ENCODE data around the gene SORCS2. TPM values are rescaled to one million over a fixed set of nuclear protein-coding genes. Genes with fewer than 3 reads are reported as not detected.

SORCS2 gene
- total RNA-seq, 1 experiment from 2014 or later, result not detected

DNA sequence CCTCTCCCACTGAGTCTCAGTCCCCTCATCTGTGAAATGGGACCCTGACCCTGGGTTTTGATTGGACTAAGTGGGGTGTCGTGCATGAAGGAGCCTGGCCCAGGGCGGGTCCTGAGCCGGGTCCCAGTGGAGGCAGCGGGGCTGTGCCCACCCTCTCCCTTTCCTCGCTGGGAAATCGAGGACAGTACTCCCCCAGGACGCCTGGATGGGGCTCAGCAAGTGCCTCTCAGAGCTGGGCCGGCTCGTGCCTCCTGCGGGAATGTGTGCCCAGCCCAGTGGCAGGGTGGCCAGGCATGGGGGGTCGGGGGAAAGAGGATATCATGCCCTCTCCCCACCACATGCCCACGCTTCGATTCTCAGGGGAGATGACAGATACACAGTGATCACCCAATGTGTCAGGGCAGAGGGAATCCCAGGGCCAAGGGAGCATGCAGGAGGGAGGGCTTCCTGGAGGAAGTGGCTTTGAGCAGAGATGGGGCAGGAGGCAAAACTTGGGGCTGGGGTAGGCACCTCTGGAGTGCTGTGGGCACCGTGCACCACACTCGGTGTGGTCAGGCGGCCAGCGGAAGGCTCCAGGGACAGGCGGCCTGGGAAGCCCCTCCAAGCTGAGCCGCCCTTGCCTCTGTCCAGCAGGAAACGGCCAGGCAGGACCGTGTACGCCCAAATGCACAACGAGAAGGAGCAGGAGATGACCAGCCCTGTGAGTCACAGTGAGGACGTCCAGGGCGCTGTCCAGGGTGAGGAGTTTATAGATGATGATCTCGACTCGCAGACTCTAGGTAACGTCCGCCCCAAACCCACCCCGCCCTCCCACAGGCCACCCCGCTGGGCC lies 544.3 kb downstream of the SORCS2 start:
- Mint-ChIP-seq H3K4me1 (ENCODE audit: low read depth, unreplicated experiment) (no peaks in the 10 kb centered on the region), H3K36me3 (ENCODE audit: insufficient read depth, unreplicated experiment) (no peaks in the 10 kb centered on the region), H3K27ac (ENCODE audit: unreplicated experiment) (no peak overlapping the region), H3K4me3 (ENCODE audit: low read depth, unreplicated experiment) (no peak overlapping the region), H3K9me3 (ENCODE audit: low read depth, unreplicated experiment) (no peaks in the 10 kb centered on the region), H3K27me3 (ENCODE audit: unreplicated experiment) (peaks cover 55% of the 10 kb centered on the region)
- intact Hi-C loops (cut with micrococcal nuclease; ENCODE audit: unreplicated experiment), result no loop called here
- no peak for DNase-seq
- TF ChIP-seq, protein P1, sequence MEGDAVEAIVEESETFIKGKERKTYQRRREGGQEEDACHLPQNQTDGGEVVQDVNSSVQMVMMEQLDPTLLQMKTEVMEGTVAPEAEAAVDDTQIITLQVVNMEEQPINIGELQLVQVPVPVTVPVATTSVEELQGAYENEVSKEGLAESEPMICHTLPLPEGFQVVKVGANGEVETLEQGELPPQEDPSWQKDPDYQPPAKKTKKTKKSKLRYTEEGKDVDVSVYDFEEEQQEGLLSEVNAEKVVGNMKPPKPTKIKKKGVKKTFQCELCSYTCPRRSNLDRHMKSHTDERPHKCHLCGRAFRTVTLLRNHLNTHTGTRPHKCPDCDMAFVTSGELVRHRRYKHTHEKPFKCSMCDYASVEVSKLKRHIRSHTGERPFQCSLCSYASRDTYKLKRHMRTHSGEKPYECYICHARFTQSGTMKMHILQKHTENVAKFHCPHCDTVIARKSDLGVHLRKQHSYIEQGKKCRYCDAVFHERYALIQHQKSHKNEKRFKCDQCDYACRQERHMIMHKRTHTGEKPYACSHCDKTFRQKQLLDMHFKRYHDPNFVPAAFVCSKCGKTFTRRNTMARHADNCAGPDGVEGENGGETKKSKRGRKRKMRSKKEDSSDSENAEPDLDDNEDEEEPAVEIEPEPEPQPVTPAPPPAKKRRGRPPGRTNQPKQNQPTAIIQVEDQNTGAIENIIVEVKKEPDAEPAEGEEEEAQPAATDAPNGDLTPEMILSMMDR (IDR thresholded peaks at IDR 0.05; ENCODE audit: unreplicated experiment), result no peak
- CTCF ChIA-PET, result no interaction called here
- BruUV-seq (replicated peaks), result no TSS peak

DNA sequence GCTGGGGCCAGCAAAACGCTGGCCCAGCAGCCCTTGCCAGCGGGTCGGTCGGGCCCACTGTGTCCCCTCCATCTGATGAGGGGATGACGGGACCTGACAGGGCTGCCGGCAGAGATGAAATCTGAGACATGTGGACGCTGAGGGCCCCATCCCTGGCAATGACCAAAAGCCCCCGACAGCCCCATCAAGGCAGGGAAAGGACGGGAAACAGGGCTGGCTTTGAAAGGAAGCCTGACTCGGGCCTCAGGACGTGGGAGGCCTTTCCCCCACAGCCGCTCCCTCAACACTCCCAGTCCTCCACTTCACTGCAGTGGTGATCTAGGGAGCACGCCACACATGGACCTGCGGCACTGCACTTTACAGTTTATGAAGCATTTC lies 544.9 kb downstream of the SORCS2 start:
- no peak for DNase-seq
- BruUV-seq (replicated peaks), result no TSS peak
- intact Hi-C loops (cut with micrococcal nuclease; ENCODE audit: unreplicated experiment), result no loop called here
- Mint-ChIP-seq H3K27me3 (ENCODE audit: unreplicated experiment) (peaks cover 49% of the 10 kb centered on the region), H3K4me3 (ENCODE audit: low read depth, unreplicated experiment) (no peak overlapping the region), H3K4me1 (ENCODE audit: low read depth, unreplicated experiment) (no peaks in the 10 kb centered on the region), H3K9me3 (ENCODE audit: low read depth, unreplicated experiment) (no peaks in the 10 kb centered on the region), H3K36me3 (ENCODE audit: insufficient read depth, unreplicated experiment) (no peaks in the 10 kb centered on the region), H3K27ac (ENCODE audit: unreplicated experiment) (no peak overlapping the region)
- TF ChIP-seq, protein P1 (IDR thresholded peaks at IDR 0.05; ENCODE audit: unreplicated experiment), result no peak
- CTCF ChIA-PET, result no interaction called here

DNA sequence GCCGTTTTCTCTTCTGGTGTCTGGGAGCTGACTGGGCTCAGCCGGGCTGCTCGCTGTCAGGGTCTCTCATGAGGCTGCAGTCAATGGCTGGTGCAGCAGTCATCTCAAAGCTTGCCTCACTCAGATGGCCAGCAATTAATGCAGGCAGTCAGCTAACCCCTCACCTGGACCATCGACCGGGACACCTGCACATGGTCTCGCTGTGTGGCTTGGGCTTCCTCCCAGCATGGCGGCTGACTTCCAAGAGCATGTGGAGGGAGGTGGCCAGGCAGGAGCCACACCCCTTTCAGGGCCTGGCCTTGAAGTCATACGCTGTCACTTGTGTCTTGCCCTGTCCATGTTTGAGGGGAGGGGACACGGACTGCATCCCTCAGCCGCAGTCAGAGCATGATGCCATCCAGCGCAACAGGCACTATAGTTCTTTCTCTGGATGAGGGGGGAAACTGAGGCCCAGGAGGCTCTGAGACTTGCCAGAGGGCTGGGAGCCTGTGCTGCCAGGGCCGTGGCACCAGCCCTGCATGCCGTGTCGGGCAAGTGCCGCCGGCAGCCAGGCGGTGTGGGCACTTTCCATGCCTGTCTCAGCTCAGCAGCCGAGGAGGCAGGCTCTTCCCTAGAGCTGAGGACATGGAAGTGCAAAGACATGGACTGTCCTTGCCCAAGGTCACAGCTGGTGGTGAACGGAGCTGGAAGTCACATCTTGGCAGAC lies 545.6 kb downstream of the SORCS2 start:
- TF ChIP-seq, protein P1 (IDR thresholded peaks at IDR 0.05; ENCODE audit: unreplicated experiment), result no peak
- no TSS peak for BruUV-seq (replicated peaks)
- no peaks in the 10 kb centered on the region for H3K9me3 Mint-ChIP-seq (ENCODE audit: low read depth, unreplicated experiment)
- H3K4me1 Mint-ChIP-seq (ENCODE audit: low read depth, unreplicated experiment), result no peaks in the 10 kb centered on the region
- H3K36me3 Mint-ChIP-seq (ENCODE audit: insufficient read depth, unreplicated experiment), result no peaks in the 10 kb centered on the region
- H3K27ac Mint-ChIP-seq (ENCODE audit: unreplicated experiment), result no peak overlapping the region
- no peak for DNase-seq
- intact Hi-C loops (cut with micrococcal nuclease; ENCODE audit: unreplicated experiment), result no loop called here
- no peak overlapping the region for H3K4me3 Mint-ChIP-seq (ENCODE audit: low read depth, unreplicated experiment)
- peaks cover 43% of the 10 kb centered on the region for H3K27me3 Mint-ChIP-seq (ENCODE audit: unreplicated experiment)
- CTCF ChIA-PET, result no interaction called here

DNA sequence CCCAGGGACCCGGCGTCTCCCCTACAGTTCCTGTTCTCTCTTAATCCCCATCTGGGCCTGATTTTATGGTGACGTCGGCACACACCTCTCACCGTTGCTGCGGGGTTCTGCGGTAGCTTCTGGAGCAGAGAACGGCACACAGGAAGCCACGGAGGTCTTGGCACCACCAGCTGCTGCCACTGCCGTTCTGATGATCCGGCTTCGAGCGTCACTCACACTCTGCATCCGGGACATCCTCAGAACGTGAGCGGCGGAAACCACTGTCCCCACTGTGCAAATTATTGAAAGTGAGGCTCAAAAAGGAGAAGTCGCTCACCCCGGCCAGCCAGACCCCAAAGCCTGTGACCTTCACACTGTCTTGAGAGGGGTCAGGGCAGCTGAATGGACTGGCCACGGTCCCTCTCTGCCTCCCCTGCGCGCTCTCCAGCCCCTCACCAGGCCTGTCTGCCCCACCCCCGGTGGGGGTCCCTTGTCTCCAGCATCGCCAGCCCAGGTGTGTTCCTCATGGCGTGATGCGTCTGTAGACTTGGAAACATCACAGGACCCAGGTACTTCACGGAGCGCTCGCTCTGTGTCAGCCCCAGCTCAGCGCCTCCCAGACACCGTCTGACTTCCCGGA lies 546.2 kb downstream of the SORCS2 start:
- no TSS peak for BruUV-seq (replicated peaks)
- TF ChIP-seq, protein P1 (IDR thresholded peaks at IDR 0.05; ENCODE audit: unreplicated experiment), result no peak
- Mint-ChIP-seq H3K27me3 (ENCODE audit: unreplicated experiment) (peaks cover 36% of the 10 kb centered on the region), H3K4me3 (ENCODE audit: low read depth, unreplicated experiment) (no peak overlapping the region), H3K27ac (ENCODE audit: unreplicated experiment) (no peak overlapping the region), H3K9me3 (ENCODE audit: low read depth, unreplicated experiment) (no peaks in the 10 kb centered on the region), H3K4me1 (ENCODE audit: low read depth, unreplicated experiment) (no peaks in the 10 kb centered on the region), H3K36me3 (ENCODE audit: insufficient read depth, unreplicated experiment) (no peaks in the 10 kb centered on the region)
- CTCF ChIA-PET, result no interaction called here
- DNase-seq, result no peak
- intact Hi-C loops (cut with micrococcal nuclease; ENCODE audit: unreplicated experiment), result no loop called here
